IMR-90 (cell line): Measurements from ENCODE around the gene KIF1A. TPM values are rescaled to one million over a fixed set of nuclear protein-coding genes. Genes with fewer than 3 reads are reported as not detected.

Source experiments
- ATAC-seq: fragments of 200-7000 bp; cut with Tn5 transposase; 2 replicates; pipeline ENCODE4 v1.9.1; 2020; ENCODE audit warnings: low read depth, mild to moderate bottlenecking, moderate library complexity
- BruUV-seq: library from RNA; stranded (reverse); fragments of 400-500 nt; replicated peaks from 2 replicates; lab custom pipeline; 2021; lab: Mats Ljungman, UMichigan
- CTCF ChIA-PET: fragments of 300-600 bp; formaldehyde crosslinking; extraction: SDS; loops from one replicate; lab custom pipeline; 2021; ENCODE audit warnings: antibody characterized with exemption; lab: Yijun Ruan, JAX
- POLR2A ChIA-PET: fragments of 300-600 bp; sonication (Branson Sonifier 250); formaldehyde crosslinking; loops from one replicate; lab custom pipeline; 2022; ENCODE audit warnings: antibody characterized with exemption; ENCODE audit not compliant: unreplicated experiment; lab: Charles Lee
- DNase-seq: peaks from one replicate; pipeline ENCODE4 v3.0.0; 2013
- H2AFZ ChIP-seq: replicated peaks from 2 replicates; pipeline ENCODE3; 2013; ENCODE audit warnings: low read length, mild to moderate bottlenecking; ENCODE audit not compliant: poor library complexity
- H2AK5ac ChIP-seq: 2 replicates; pipeline ENCODE4 v1.6.1; 2013; ENCODE audit warnings: low read depth, low read length, inconsistent platforms
- H2AK9ac ChIP-seq: replicated peaks from 2 replicates; pipeline ENCODE3; 2013; ENCODE audit warnings: mild to moderate bottlenecking, low read depth, low read length, moderate library complexity; ENCODE audit not compliant: poor library complexity
- H2BK120ac ChIP-seq: 2 replicates; pipeline ENCODE4 v1.6.1; 2013; ENCODE audit warnings: low read depth, low read length, inconsistent platforms
- H2BK15ac ChIP-seq: 3 replicates; pipeline ENCODE4 v1.6.1; 2013; ENCODE audit warnings: low read depth, low read length, inconsistent platforms
- H2BK20ac ChIP-seq: 2 replicates; pipeline ENCODE4 v1.6.1; 2013; ENCODE audit warnings: low read depth, mild to moderate bottlenecking, inconsistent platforms, low read length, moderate library complexity
- H2BK5ac ChIP-seq: 2 replicates; pipeline ENCODE4 v1.6.1; 2013; ENCODE audit warnings: mild to moderate bottlenecking, low read depth, low read length, inconsistent platforms; ENCODE audit not compliant: poor library complexity, severe bottlenecking
- H3K14ac ChIP-seq: replicated peaks from 2 replicates; pipeline ENCODE4 v1.6.1; 2013; ENCODE audit warnings: low read depth, low read length, inconsistent platforms
- H3K18ac ChIP-seq: 2 replicates; pipeline ENCODE4 v1.6.1; 2013; ENCODE audit warnings: low read depth, low read length, control low read depth
- H3K23ac ChIP-seq: 2 replicates; pipeline ENCODE4 v1.6.1; 2013; ENCODE audit warnings: low read depth, low read length, inconsistent platforms
- H3K27ac ChIP-seq: 2 replicates; pipeline ENCODE4 v1.5.1; 2013; ENCODE audit warnings: mild to moderate bottlenecking, control low read depth, low read length; ENCODE audit not compliant: insufficient read depth
- H3K27me3 ChIP-seq: 2 replicates; pipeline ENCODE4 v1.6.1; 2013; ENCODE audit warnings: low read length; ENCODE audit not compliant: control insufficient read depth, insufficient read depth
- H3K36me3 ChIP-seq: 2 replicates; pipeline ENCODE4 v1.6.1; 2013; ENCODE audit warnings: low read length, mixed read lengths; ENCODE audit not compliant: control insufficient read depth, insufficient read depth
- H3K4ac ChIP-seq: 2 replicates; pipeline ENCODE4 v1.6.1; 2013; ENCODE audit warnings: low read depth, low read length, inconsistent platforms
- H3K4me1 ChIP-seq: 2 replicates; pipeline ENCODE4 v1.6.1; 2013; ENCODE audit warnings: low read length, mixed read lengths; ENCODE audit not compliant: control insufficient read depth, insufficient read depth
- H3K4me2 ChIP-seq: 2 replicates; pipeline ENCODE4 v1.6.1; 2013; ENCODE audit warnings: low read depth, mild to moderate bottlenecking, control low read depth, low read length, moderate library complexity
- H3K4me3 ChIP-seq: 2 replicates; pipeline ENCODE4 v1.5.1; 2013; ENCODE audit warnings: low read depth, mild to moderate bottlenecking, control low read depth, low read length, moderate library complexity; ENCODE audit not compliant: insufficient read depth
- H3K56ac ChIP-seq: 2 replicates; pipeline ENCODE4 v1.6.1; 2013; ENCODE audit warnings: low read length, inconsistent platforms; ENCODE audit not compliant: insufficient read depth; ENCODE audit errors: extremely low read depth
- H3K79me1 ChIP-seq, 2 experiments: 2 replicates each; pipeline ENCODE4 v1.6.1; 2013; ENCODE audit warnings: low read length in 2 of 2, inconsistent platforms in 1 of 2, low read depth in 1 of 2
- H3K9ac ChIP-seq: 2 replicates; pipeline ENCODE4 v1.6.1; 2013; ENCODE audit warnings: low read depth, low read length, control low read depth
- H3K9me1 ChIP-seq: 2 replicates; pipeline ENCODE4 v1.6.1; 2013; ENCODE audit warnings: low read length, inconsistent platforms; ENCODE audit not compliant: insufficient read depth
- H3K9me3 ChIP-seq: 2 replicates; pipeline ENCODE4 v1.6.1; 2013; ENCODE audit warnings: low read length; ENCODE audit not compliant: control insufficient read depth, insufficient read depth
- H4K20me1 ChIP-seq: 2 replicates; pipeline ENCODE4 v1.6.1; 2013; ENCODE audit warnings: low read length, inconsistent platforms; ENCODE audit not compliant: insufficient read depth
- H4K5ac ChIP-seq: 2 replicates; pipeline ENCODE4 v1.6.1; 2013; ENCODE audit warnings: mild to moderate bottlenecking, low read depth, low read length, control low read depth
- H4K8ac ChIP-seq, 2 experiments: 2 replicates each; pipeline ENCODE4 v1.6.1; 2013; ENCODE audit warnings: low read depth in 2 of 2, low read length in 2 of 2, control low read depth in 1 of 2, inconsistent platforms in 1 of 2
- H4K91ac ChIP-seq: 2 replicates; pipeline ENCODE4 v1.6.1; 2013; ENCODE audit warnings: low read depth, low read length, inconsistent platforms; ENCODE audit not compliant: insufficient read depth
- CEBPB ChIP-seq: IDR thresholded peaks from 2 replicates; pipeline ENCODE4 v1.6.1; 2012; ENCODE audit warnings: low read depth, low read length, improper control_type of control experiment
- CHD1 ChIP-seq: IDR thresholded peaks from 2 replicates; pipeline ENCODE4 v1.6.1; 2012; ENCODE audit warnings: low read depth, low read length, improper control_type of control experiment
- CTCF ChIP-seq: conservative IDR thresholded peaks from 2 replicates; pipeline ENCODE4 v1.5.1; 2012; ENCODE audit warnings: mild to moderate bottlenecking, low read depth, low read length, improper control_type of control experiment
- FOS ChIP-seq: fragments of 150-350 bp; IDR thresholded peaks from 2 replicates; pipeline ENCODE4 v1.6.1; 2016; ENCODE audit warnings: low read depth, low read length
- MAFK ChIP-seq: IDR thresholded peaks from 2 replicates; pipeline ENCODE4 v1.6.1; 2012; ENCODE audit warnings: low read depth, low read length, improper control_type of control experiment
- MAZ ChIP-seq: IDR thresholded peaks from 2 replicates; pipeline ENCODE4 v1.6.1; 2012; ENCODE audit warnings: low read depth, mild to moderate bottlenecking, low read length, improper control_type of control experiment, moderate library complexity, borderline replicate concordance
- MXI1 ChIP-seq: IDR thresholded peaks from 2 replicates; pipeline ENCODE4 v1.6.1; 2012; ENCODE audit warnings: low read depth, mild to moderate bottlenecking, low read length, moderate library complexity, borderline replicate concordance
- POLR2A ChIP-seq: IDR thresholded peaks from 2 replicates; pipeline ENCODE4 v1.6.1; 2012; ENCODE audit warnings: mild to moderate bottlenecking, low read depth, low read length
- RCOR1 ChIP-seq: IDR thresholded peaks from 2 replicates; pipeline ENCODE4 v1.6.1; 2012; ENCODE audit warnings: mild to moderate bottlenecking, low read length, improper control_type of control experiment; ENCODE audit not compliant: insufficient replicate concordance
- RFX5 ChIP-seq: IDR thresholded peaks from 2 replicates; pipeline ENCODE4 v1.8.0; 2012; ENCODE audit warnings: low read depth, mild to moderate bottlenecking, low read length, moderate library complexity
- SMC3 ChIP-seq: fragments of 150-350 bp; IDR thresholded peaks from 2 replicates; pipeline ENCODE4 v1.6.1; 2016; ENCODE audit warnings: low read depth, mild to moderate bottlenecking, antibody characterized with exemption, low read length, moderate library complexity
- WGBS, 2 experiments: methylation state at CpG; one replicate each; pipeline versions ENCODE4 v1.1.5 to v1.1.7; 2013; ENCODE audit warnings: missing lambda C conversion rate in 2 of 2; ENCODE audit not compliant: insufficient read length in 1 of 2; ENCODE audit errors: extremely low coverage in 2 of 2; 5-methylcytosine and 5-hydroxymethylcytosine counted together
- dilution Hi-C: fragments of 300-500 bp; cut with HindIII; formaldehyde crosslinking; loops from one replicate; pipeline ENCODE4 v1.14.3; 2018; ENCODE audit warnings: low sequenced_read_pairs; ENCODE audit not compliant: unreplicated experiment
- in situ Hi-C: fragments of 300-500 bp; cut with MboI; formaldehyde crosslinking; loops from 3 replicates; pipeline ENCODE4 v1.14.3; 2019; ENCODE audit warnings: low sequenced_read_pairs, inconsistent platforms, mixed read lengths
- intact Hi-C: fragments of 100-400 bp; cut with micrococcal nuclease; formaldehyde crosslinking; loops from 2 replicates; pipeline ENCODE4 v1.10.0; 2022
- polyA plus RNA-seq, 3 experiments: library from polyadenylated mRNA; depleted of rRNA; stranded (reverse); fragments of >200 nt; gene quantifications; 2 replicates each; pipeline ENCODE4 v1.2.3, GENCODE V29; 2012; ENCODE audit warnings: low replicate concordance in 1 of 3
- total RNA-seq: library from RNA; depleted of rRNA; stranded (reverse); fragments of >200 nt; gene quantifications from 2 replicates; pipeline ENCODE4 v1.2.3, GENCODE V29; 2012
- TF ChIP-seq, protein P1 (sequence below): fragments of 150-350 bp; IDR thresholded peaks from 2 replicates; pipeline ENCODE4 v1.6.1; 2017; ENCODE audit warnings: mild to moderate bottlenecking, antibody characterized with exemption, low read length, low read depth

Gene KIF1A
- total and polyA plus RNA-seq, 2 of the 4 experiments (the other 2 are of a cell fraction): under 0.01 TPM; not detected in 1

GRCh38 chr2:240708457-240708856 is 111.6 kb downstream of the KIF1A start:
- Histone ChIP-seq H3K14ac (no peak overlapping the region), H3K27ac (no peak overlapping the region), H3K4me2 (no peak overlapping the region), H3K56ac (no peak overlapping the region), H3K4me1 (no peaks in the 10 kb centered on the region), H3K9me3 (no peaks in the 10 kb centered on the region), H2BK20ac (no peak overlapping the region), H2AK5ac (no peak overlapping the region), H3K27me3 (peaks cover 45% of the 10 kb centered on the region), H3K23ac (no peak overlapping the region), H3K18ac (no peak overlapping the region), H3K4me3 (no peak overlapping the region), H2BK120ac (no peak overlapping the region), H4K91ac (no peak overlapping the region), H2BK15ac (no peak overlapping the region), H2AK9ac (no peak overlapping the region), H2AFZ (no peak overlapping the region), H3K36me3 (no peaks in the 10 kb centered on the region), H2BK5ac (no peak overlapping the region), H3K9ac (no peak overlapping the region), H3K9me1 (no peaks in the 10 kb centered on the region), H3K4ac (no peak overlapping the region), H4K8ac (no peak overlapping the region), H4K5ac (no peak overlapping the region), H3K79me1 (no peaks in the 10 kb centered on the region), H4K20me1 (no peaks in the 10 kb centered on the region)
- dilution Hi-C loops (no loop called here), intact Hi-C loops (no loop called here), in situ Hi-C loops (loop anchor here (5.0 kb wide), 1 partner anchor 191 kb away; no protein-coding TSS in a partner anchor)
- no TSS peak for BruUV-seq
- POLR2A ChIA-PET: no interaction called here
- no CpG with 5 or more reads among the region's 7 CpGs for WGBS, 2 experiments
- CTCF ChIA-PET: no interaction called here
- DNase-seq: no peak
- TF ChIP-seq MAFK (no peak), SMC3 (no peak), CEBPB (no peak), POLR2A (no peak), CTCF (no peak), MAZ (no peak), MXI1 (no peak), CHD1 (no peak), RCOR1 (no peak), RFX5 (no peak), FOS (no peak)
- TF ChIP-seq, protein P1, sequence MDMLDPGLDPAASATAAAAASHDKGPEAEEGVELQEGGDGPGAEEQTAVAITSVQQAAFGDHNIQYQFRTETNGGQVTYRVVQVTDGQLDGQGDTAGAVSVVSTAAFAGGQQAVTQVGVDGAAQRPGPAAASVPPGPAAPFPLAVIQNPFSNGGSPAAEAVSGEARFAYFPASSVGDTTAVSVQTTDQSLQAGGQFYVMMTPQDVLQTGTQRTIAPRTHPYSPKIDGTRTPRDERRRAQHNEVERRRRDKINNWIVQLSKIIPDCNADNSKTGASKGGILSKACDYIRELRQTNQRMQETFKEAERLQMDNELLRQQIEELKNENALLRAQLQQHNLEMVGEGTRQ: no peak
- ATAC-seq: no peak
